ENCODE measurements around the gene GATA5. TPM values are rescaled to one million over a fixed set of nuclear protein-coding genes. Genes with fewer than 3 reads are reported as not detected.

The GATA5 gene
- total RNA-seq, 1 experiment from 2014 or later: not detected

DNA sequence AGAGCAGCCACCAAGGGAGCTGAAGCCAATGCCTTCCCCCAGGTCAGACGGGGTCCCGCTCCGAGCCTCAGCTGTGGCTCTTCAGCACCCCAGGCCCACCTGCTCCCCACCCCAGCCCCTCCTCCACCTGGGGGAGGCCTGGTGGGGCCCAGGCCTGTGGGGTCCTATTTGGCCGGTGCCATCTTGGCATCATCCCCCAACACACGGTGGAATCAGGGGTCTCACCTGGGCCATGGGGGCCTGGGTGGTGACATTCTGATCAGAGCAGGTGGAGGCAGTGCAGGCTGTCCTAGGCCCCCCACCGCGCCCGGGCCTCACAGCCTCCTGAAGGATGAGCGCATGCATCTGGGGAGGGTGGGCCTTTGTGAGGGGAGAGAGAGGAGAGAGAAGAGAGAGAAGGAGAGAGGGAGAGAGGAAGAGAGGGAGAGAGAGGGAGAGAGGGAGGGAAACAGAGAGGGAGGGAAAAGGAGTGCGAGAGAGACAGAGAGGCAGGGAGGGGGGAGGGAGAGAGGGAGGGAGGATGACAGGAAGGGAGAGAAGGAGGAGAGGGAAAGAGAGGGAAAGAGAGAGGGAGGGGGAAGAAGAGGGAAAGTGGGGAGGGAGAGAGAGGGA is 24.5 kb downstream of the GATA5 start:
- BruUV-seq (replicated peaks): no TSS peak
- Mint-ChIP-seq H3K4me3 (ENCODE audit: low read depth, unreplicated experiment) (no peak overlapping the region), H3K27me3 (ENCODE audit: unreplicated experiment) (peaks cover 100% of the 10 kb centered on the region), H3K4me1 (ENCODE audit: low read depth, unreplicated experiment) (no peaks in the 10 kb centered on the region), H3K36me3 (ENCODE audit: insufficient read depth, unreplicated experiment) (no peaks in the 10 kb centered on the region), H3K9me3 (ENCODE audit: low read depth, unreplicated experiment) (no peaks in the 10 kb centered on the region), H3K27ac (ENCODE audit: unreplicated experiment) (no peak overlapping the region)
- CTCF ChIA-PET: interaction anchor here (0.5 to 0.6 kb wide), 4 partner anchors 24 to 237 kb away, joined by 3 to 13 read pairs (median 4); partner anchors contain the start of gene RBBP8NL
- intact Hi-C loops (cut with micrococcal nuclease; ENCODE audit: unreplicated experiment): no loop called here
- no peak for TF ChIP-seq CTCF (IDR thresholded peaks at IDR 0.05; ENCODE audit: unreplicated experiment)
- no peak for DNase-seq

DNA sequence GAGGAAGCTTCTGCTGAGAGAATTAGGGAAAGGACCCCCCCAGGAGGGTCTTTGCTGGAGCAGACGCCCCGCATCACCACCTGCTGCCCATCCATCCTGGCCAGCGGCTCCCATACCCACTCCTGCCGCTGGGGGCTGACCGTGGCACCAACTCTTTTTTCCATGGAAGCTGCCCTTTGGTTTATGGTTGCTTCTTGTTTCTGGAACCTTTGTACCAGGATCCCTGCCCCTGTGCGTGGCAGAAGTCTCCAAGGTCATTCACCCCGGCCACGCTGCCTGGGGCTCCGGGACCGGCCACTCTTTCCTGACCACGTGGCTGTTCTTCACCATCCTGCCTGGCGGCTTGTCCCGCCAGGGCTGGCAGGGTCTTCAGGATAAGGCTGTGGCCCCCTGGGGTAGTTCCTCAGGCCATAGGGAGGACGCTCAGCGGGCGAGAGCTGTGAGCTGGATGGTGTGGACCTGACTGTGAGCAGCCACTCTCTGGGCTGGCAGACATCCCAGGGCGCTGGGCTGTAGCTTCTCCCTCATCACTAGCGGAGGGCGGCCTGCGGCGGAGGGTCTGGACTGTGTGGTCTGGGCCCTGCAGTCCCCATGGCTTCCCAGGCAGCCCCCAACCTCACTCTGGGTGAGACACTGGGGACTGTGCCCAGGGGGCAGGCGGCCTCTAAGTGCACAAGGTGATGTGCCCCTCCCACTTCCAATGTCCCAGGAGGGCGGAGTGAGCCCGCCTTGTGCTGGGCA is 25.7 kb downstream of the GATA5 start:
- peak; percentile 67 for DNase-seq
- BruUV-seq (replicated peaks): no TSS peak
- intact Hi-C loops (cut with micrococcal nuclease; ENCODE audit: unreplicated experiment): no loop called here

DNA sequence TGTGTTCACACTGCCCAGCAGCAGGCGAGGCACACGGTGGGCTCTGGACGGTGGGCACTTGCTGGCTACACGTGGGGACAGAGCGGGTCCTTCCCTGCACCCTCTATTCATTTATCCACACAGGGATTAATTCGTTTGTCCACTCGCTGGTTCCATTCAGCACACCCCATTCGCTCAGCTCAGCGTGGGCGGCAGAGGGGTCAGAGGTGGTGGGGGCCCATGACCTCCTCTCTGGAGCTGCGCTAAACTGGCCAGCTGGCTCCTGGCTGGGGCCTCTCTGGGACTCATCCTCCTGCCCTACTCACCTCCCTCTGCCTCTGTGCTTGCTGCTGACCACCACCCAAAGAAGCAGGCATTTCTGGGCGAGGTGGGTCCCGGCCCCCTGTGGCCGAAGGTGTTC is 27.0 kb downstream of the GATA5 start:
- TF ChIP-seq CTCF (IDR thresholded peaks at IDR 0.05; ENCODE audit: unreplicated experiment): no peak
- CTCF ChIA-PET: no interaction called here
- DNase-seq: no peak
- intact Hi-C loops (cut with micrococcal nuclease; ENCODE audit: unreplicated experiment): no loop called here
- Mint-ChIP-seq H3K27me3 (ENCODE audit: unreplicated experiment) (peaks cover 100% of the 10 kb centered on the region), H3K36me3 (ENCODE audit: insufficient read depth, unreplicated experiment) (no peaks in the 10 kb centered on the region), H3K9me3 (ENCODE audit: low read depth, unreplicated experiment) (no peaks in the 10 kb centered on the region), H3K4me1 (ENCODE audit: low read depth, unreplicated experiment) (no peaks in the 10 kb centered on the region), H3K27ac (ENCODE audit: unreplicated experiment) (no peak overlapping the region), H3K4me3 (ENCODE audit: low read depth, unreplicated experiment) (no peak overlapping the region)
- BruUV-seq (replicated peaks): no TSS peak

More for the DNA sequence above, 25.7 kb downstream of the GATA5 start:
- Mint-ChIP-seq H3K27me3 (ENCODE audit: unreplicated experiment) (peaks cover 100% of the 10 kb centered on the region), H3K4me3 (ENCODE audit: low read depth, unreplicated experiment) (no peak overlapping the region), H3K36me3 (ENCODE audit: insufficient read depth, unreplicated experiment) (no peaks in the 10 kb centered on the region), H3K27ac (ENCODE audit: unreplicated experiment) (no peak overlapping the region), H3K4me1 (ENCODE audit: low read depth, unreplicated experiment) (no peaks in the 10 kb centered on the region), H3K9me3 (ENCODE audit: low read depth, unreplicated experiment) (no peaks in the 10 kb centered on the region)
- TF ChIP-seq CTCF (IDR thresholded peaks at IDR 0.05; ENCODE audit: unreplicated experiment): peak; percentile 71
- CTCF ChIA-PET: interaction anchor here (0.7 kb wide), 1 partner anchor 32 kb away, joined by 3 read pairs; no protein-coding TSS in a partner anchor

DNA sequence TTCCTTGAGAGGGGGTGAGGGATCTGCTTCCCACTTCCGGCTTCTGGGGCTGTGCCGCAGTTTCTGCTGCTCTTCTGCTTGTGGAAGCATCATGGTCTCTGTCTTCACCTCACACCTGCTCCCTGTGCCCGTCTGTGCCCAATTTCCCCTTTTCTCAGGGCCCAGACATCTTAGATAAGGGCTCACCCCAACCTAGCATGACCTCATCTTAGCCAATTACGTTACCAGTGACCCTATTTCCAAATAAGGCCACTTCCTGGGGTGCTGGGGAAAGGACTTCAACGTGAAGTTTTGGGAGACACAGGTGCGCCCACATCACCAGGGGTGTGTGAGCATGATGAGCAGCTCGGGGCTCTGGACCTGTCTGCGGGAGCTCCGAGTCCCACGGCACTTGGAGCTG is 27.8 kb downstream of the GATA5 start:
- no peaks in the 10 kb centered on the region for H3K4me1 Mint-ChIP-seq (ENCODE audit: low read depth, unreplicated experiment)
- H3K9me3 Mint-ChIP-seq (ENCODE audit: low read depth, unreplicated experiment): no peaks in the 10 kb centered on the region
- no peak for DNase-seq
- intact Hi-C loops (cut with micrococcal nuclease; ENCODE audit: unreplicated experiment): no loop called here
- no peak for TF ChIP-seq CTCF (IDR thresholded peaks at IDR 0.05; ENCODE audit: unreplicated experiment)
- no peak overlapping the region for H3K27ac Mint-ChIP-seq (ENCODE audit: unreplicated experiment)
- CTCF ChIA-PET: no interaction called here
- no TSS peak for BruUV-seq (replicated peaks)
- no peaks in the 10 kb centered on the region for H3K36me3 Mint-ChIP-seq (ENCODE audit: insufficient read depth, unreplicated experiment)
- no peak overlapping the region for H3K4me3 Mint-ChIP-seq (ENCODE audit: low read depth, unreplicated experiment)
- H3K27me3 Mint-ChIP-seq (ENCODE audit: unreplicated experiment): peaks cover 100% of the 10 kb centered on the region
